HCEC 1CT (cell line): Measurements from ENCODE around the gene HAPSTR1.

Source experiments
- DNase-seq: peaks from one replicate; pipeline ENCODE4 v3.0.0-alpha.2; 2017

HAPSTR1 gene

DNA sequence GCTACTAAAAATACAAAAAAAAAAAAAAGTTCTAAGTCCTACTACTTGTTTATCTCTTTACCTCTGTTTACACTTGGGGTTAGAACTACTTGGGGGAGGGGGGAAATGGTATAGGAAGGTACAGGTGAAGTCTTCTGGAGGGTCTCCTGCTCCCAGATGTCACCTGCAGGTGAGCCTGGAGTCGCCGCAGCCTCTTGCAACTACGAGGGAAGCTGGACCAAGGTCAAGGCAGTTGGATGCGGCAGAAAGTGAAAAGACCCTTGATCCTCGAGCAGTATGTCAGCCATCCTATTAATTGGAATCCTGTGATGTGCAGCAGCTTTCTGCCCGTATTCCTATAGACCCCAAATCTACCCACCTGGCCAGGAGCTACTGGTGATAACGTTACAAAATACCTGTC lies 33.0 kb downstream of the HAPSTR1 start:
- no peak for DNase-seq

DNA sequence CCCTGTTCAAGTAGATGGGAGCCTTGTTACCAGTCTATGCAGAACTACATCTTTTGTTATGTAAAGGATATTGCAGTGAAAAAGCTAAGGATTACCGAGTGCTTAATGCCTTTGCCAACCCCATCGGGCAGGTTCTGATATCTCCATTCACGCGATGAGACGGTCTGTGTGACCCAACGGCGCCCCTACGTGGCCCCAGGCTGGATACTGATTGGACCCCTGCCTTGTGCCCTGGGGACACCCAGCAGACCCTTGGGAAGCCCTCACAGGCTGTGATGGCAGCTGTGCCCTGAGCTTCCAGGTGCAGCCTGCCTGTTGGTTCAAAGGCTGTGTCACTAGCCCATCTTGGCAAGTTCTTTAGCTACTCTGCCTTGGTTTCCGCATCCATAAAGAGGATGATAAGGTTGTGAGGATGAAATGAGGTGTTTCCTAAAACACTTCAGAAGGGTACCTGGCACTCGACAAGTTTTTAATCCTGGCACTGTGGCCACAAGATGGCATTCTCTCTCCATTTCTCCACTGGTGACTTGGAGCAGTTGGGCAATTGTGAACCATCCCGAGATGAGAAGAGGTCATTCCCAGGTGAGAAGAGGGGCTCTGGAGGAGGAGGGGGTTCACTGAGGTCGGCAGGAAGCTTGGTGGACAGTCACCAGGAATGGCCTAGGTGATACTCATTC lies 33.6 kb downstream of the HAPSTR1 start:
- DNase-seq, result no peak

- no peak for DNase-seq
Measured at GRCh38 chr16:9125658-9126505, 34.4 kb downstream of the HAPSTR1 start.

DNA sequence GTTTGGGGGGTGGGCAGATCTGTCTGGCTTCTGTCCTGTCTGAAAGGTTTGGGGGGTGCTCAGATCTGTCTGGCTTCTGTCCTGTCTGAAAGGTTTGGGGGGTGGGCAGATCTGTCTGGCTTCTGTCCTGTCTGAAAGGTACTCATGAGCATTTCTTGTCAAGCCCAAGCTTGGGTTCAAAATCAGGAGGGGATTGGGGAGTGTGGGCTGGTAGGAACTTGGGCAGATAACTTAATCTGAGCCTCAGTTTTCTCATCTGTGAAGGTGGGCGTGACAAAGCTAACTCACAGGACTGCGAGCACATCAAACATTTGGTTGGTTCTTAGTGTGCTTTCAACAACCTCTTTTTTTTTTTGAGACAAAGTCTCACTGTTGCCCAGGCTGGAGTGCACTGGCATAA lies 35.2 kb downstream of the HAPSTR1 start:
- DNase-seq, result no peak

DNA sequence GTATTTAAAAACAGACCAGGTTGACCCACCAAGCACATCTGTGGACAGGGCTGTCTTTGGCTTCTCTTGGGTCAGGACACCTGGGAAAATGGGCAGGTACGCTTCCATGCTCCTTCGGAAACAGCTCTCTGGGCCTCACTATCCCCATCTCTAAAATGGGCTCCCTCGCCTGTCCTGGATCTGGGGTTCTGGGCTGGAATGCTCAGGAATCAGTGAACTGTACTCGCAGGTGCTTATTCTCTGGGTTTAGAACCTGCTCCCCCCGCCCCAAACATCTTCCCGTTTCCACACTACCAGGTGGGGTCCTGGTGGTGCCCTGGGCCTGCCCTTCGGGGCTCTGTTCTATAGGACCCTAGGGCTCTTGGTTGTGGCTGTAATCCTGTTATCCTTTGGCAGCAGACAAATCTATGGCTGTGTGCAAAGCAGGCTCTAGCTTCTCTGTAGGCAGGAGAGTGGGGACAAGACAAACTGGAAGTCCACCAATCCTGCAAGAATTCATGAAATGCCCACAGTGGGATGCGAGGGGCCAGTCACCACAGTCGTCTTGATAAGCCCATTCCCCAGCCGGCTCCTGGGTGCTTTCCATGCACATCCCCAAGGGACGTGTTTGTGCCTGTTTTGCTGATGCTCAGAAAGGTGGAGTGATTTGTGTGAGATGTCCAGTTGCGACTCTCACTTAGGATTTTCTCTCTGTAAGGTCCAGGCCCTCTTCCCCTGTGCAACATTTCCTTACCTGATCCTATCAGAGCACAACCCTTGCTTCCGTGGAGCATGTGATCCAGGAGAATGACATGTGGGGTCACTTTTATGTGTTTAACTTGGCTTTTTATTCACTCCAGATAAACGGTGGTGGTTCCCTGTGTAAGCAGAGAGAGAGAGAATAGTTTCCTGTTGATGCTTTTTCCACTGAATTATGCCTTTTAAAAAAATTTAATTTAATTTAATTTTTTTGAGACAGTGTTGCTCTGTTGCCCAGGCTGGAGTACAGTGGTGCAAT lies 37.2 kb downstream of the HAPSTR1 start:
- no peak for DNase-seq

GRCh38 chr16:9134306-9134705 lies 42.9 kb downstream of the HAPSTR1 start:
- no peak for DNase-seq

GRCh38 chr16:9134739-9135138 lies 43.3 kb downstream of the HAPSTR1 start:
- peak; percentile 39 for DNase-seq

DNA sequence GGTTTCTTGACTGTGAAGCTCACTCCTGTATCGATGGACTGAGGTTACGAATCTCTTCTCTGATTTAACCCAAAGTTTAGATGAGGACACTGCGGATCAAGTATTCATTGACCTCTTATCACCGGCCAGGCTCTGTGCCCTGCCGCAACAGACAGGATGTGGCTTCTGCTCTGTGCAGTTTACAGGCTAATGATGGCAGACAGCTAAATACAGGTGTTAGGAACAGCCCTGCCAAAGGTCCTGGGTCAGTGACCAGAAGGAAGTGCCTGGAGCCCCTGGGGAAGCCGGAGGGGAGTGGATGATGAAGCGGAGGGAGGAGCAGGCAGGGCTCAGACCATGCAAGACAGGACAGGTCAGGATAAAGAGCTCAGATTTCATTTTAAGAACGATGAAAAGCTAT lies 44.4 kb downstream of the HAPSTR1 start:
- no peak for DNase-seq

- DNase-seq, result no peak
Measured at GRCh38 chr16:9136596-9136995, 45.2 kb downstream of the HAPSTR1 start.

DNA sequence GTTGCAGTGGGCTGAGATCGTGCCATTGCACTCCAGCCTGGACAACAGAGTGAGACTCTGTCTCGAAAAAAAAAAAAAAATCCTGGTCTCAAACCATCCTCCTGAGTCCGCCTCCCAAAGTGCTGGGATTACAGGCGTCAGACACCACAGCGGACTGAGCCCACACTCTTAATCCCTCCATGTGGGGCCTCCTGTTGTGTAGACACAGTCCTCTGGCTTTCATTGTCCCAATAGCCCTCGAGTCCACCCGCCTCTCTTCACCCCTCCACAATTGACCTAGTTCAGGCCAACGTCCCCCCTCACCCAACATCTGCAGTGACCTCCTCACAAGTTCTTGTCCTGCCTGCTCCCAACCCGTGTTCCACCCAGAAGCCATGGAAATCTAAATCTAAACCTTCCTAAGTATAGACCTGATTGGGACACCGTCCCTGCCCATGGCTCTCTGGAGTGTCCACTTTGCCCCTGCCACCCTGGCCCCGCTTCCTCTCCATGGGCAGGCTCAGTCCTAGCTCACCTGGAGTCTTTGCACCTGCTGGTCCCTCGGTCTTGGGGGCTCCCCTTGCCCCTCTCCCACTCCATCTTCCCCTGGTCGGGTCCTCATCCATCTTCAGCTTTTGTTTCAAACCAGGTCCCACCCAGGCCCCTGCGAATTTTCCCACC lies 46.7 kb downstream of the HAPSTR1 start:
- DNase-seq, result no peak

DNA sequence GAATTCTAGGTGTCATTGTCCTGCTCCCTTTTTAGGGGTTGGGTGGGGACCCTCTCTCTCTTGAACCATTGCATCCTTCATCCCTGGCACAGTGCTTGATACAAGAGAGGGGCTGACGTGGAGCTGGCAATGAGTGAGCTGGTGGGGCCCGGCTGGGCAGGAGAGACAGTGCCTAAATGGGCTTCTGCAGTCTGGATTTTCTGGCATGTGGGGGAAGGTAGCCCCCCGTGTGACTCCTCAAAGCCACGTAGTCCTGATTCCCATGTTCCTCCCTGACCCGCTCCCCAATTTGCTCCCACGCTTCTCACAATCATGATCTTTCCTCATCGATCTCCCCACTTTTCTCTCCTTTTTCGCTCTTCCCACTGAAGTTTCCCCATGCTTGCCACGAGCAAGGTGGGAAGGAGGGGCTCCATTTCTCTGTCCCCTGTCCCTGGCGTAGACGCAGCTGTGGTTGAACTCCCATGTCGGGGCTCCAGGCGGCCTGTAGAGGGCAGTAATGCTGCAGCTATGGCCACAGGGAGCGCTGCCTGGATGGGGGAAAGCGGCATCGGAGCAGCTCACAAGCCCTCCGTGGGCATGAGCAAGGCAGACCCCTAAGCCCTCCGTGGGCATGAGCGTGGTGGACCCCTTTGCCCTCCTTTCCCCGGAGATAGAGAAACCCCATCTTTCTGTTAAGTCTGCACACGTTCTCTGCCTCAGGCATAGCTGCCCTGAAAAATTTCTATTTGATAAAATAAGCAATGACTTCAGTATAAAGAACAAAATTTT lies 47.5 kb downstream of the HAPSTR1 start:
- DNase-seq, result peak; percentile 50

DNA sequence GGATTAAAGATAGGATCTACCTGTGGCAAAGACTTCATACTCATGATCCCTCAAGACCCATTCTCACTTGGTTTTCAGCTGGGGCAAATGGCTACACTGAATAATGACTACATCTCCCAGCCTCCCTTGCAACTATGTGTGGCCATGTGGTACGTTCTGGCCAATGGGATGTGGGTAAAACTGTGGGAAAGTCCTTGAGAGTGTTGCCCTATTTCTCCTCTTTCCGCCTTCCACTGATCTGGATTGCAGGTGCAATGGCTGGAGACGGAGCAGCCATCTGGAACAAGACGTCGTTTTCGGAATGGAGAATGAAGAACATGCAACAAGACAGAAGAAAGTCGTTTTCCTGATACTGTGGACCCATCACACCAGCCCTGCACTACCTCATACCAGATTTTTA lies 48.5 kb downstream of the HAPSTR1 start:
- DNase-seq, result peak; percentile 31
